B cell (primary cell): Measurements from ENCODE around the gene RASL10B. TPM values are rescaled to one million over a fixed set of nuclear protein-coding genes. Genes with fewer than 3 reads are reported as not detected.

Experiments
- ATAC-seq: fragments of 200-7000 bp; cut with Tn5 transposase; one replicate; pipeline ENCODE4 v1.10.0; 2021; ENCODE audit warnings: low read depth, mild to moderate bottlenecking, moderate number of reproducible peaks, moderate library complexity
- CTCF ChIA-PET: fragments of 350-600 bp; sonication (Branson Sonifier 250); formaldehyde crosslinking; loops from one replicate; lab custom pipeline; 2021; ENCODE audit warnings: antibody characterized with exemption, inconsistent platforms; lab: Charles Lee
- POLR2A ChIA-PET: fragments of 350-600 bp; sonication (Branson Sonifier 250); formaldehyde crosslinking; loops from one replicate; lab custom pipeline; 2021; ENCODE audit warnings: antibody characterized with exemption; lab: Charles Lee
- DNase-seq: peaks from one replicate; pipeline ENCODE4 v3.0.0; 2013
- H2AFZ ChIP-seq: 2 replicates; pipeline ENCODE4 v1.6.1; 2012; ENCODE audit warnings: mild to moderate bottlenecking, low read depth, low read length; ENCODE audit not compliant: insufficient read depth, poor library complexity, severe bottlenecking
- H3K27ac ChIP-seq, 2 donors: 1 replicate in 1 of 2; 2 replicates in 1 of 2; pipeline ENCODE4 v1.5.1; 2012 to 2013; ENCODE audit warnings: low read length in 2 of 2, mild to moderate bottlenecking in 2 of 2, moderate library complexity in 1 of 2
- H3K27me3 ChIP-seq, 4 experiments: fragments of 200-600 bp in 1 of 4; sonication (generic) in 1 of 4; replicated peaks in 1 of 4; 1 replicate in 2 of 4; 2 replicates in 2 of 4; pipeline versions ENCODE4 v1.6.1 to v1.7.0; 2013 to 2016; ENCODE audit warnings: low read length in 3 of 4, mild to moderate bottlenecking in 2 of 4, mixed read lengths in 1 of 4, moderate library complexity in 1 of 4; ENCODE audit not compliant: insufficient read depth in 4 of 4, control insufficient read depth in 3 of 4; ENCODE audit errors: control extremely low read depth in 1 of 4
- H3K36me3 ChIP-seq, 2 experiments: replicated peaks in 1 of 2; 1 replicate in 1 of 2; 2 replicates in 1 of 2; pipeline versions ENCODE4 v1.6.1 to v1.7.1; 2013; ENCODE audit warnings: low read length in 1 of 2; ENCODE audit not compliant: insufficient read depth in 2 of 2, control insufficient read depth in 1 of 2; ENCODE audit errors: control extremely low read depth in 1 of 2, extremely low read depth in 1 of 2
- H3K4me1 ChIP-seq, 2 donors: fragments of 200-600 bp in 1 of 2; sonication (generic) in 1 of 2; 1 replicate in 1 of 2; 2 replicates in 1 of 2; pipeline versions ENCODE4 v1.5.1 to v1.6.1; 2013 to 2017; ENCODE audit warnings: low read length in 2 of 2; ENCODE audit not compliant: control insufficient read depth in 2 of 2, insufficient read depth in 2 of 2
- H3K4me2 ChIP-seq: replicated peaks from 2 replicates; pipeline ENCODE3; 2012; ENCODE audit warnings: mild to moderate bottlenecking, low read depth, low read length; ENCODE audit not compliant: poor library complexity, severe bottlenecking
- H3K4me3 ChIP-seq, 5 experiments: fragments of 200-600 bp in 1 of 5; sonication (generic) in 1 of 5; 1 replicate in 3 of 5; 2 replicates in 2 of 5; pipeline versions ENCODE4 v1.5.1 to v1.7.0; 2011 to 2016; ENCODE audit warnings: low read length in 4 of 5, mild to moderate bottlenecking in 4 of 5, low read depth in 2 of 5, control low read depth in 1 of 5, moderate library complexity in 1 of 5; ENCODE audit not compliant: insufficient read depth in 1 of 5; ENCODE audit errors: control extremely low read depth in 1 of 5, extremely low read depth in 1 of 5
- H3K79me2 ChIP-seq: fragments of 200-600 bp; sonication (generic); one replicate; pipeline ENCODE4 v1.6.0; 2016; ENCODE audit warnings: low read length; ENCODE audit not compliant: control insufficient read depth, insufficient read depth
- H3K9ac ChIP-seq: fragments of 200-600 bp; sonication (generic); 2 replicates; pipeline ENCODE4 v1.6.1; 2017; ENCODE audit warnings: mild to moderate bottlenecking, low read length, moderate library complexity
- H3K9me3 ChIP-seq, 3 donors: one replicate each; pipeline versions ENCODE4 v1.6.1 to v1.7.1; 2013; ENCODE audit warnings: low read length in 2 of 3; ENCODE audit not compliant: control insufficient read depth in 2 of 3, insufficient read depth in 1 of 3; ENCODE audit errors: control extremely low read depth in 1 of 3
- H4K20me1 ChIP-seq: 2 replicates; pipeline ENCODE4 v1.6.0; 2012; ENCODE audit warnings: mild to moderate bottlenecking, low read length; ENCODE audit not compliant: insufficient read depth, control insufficient read depth, poor library complexity, severe bottlenecking
- H3K27ac Mint-ChIP-seq: one replicate; pipeline ENCODE4 v1.8.0; 2021; ENCODE audit warnings: mixed read lengths
- H3K27me3 Mint-ChIP-seq: one replicate; pipeline ENCODE4 v1.8.0; 2021; ENCODE audit warnings: mixed read lengths
- H3K4me1 Mint-ChIP-seq: one replicate; pipeline ENCODE4 v1.8.0; 2021; ENCODE audit warnings: mixed read lengths
- H3K4me3 Mint-ChIP-seq: one replicate; pipeline ENCODE4 v1.8.0; 2021; ENCODE audit warnings: mixed read lengths
- H3K9me3 Mint-ChIP-seq: one replicate; pipeline ENCODE4 v1.8.0; 2022; ENCODE audit warnings: mixed read lengths; ENCODE audit not compliant: insufficient read depth
- CTCF ChIP-seq: fragments of 200-600 bp; IDR thresholded peaks from one replicate; pipeline ENCODE4 v1.8.0; 2022; ENCODE audit warnings: antibody characterized with exemption, mild to moderate bottlenecking
- EZH2 ChIP-seq: IDR thresholded peaks from 2 replicates; pipeline ENCODE4 v1.6.1; 2012; ENCODE audit warnings: borderline replicate concordance, low read depth, mild to moderate bottlenecking, moderate library complexity, low read length; ENCODE audit not compliant: insufficient read depth, poor library complexity, severe bottlenecking
- whole genome bisulfite sequencing: methylation state at CpG from one replicate; pipeline ENCODE4 v1.1.5; 2013; ENCODE audit warnings: missing lambda C conversion rate; ENCODE audit not compliant: insufficient coverage; 5-methylcytosine and 5-hydroxymethylcytosine counted together
- intact Hi-C: fragments of 100-400 bp; cut with micrococcal nuclease; formaldehyde crosslinking; loops from one replicate; pipeline ENCODE4 v1.10.0; 2022
- polyA minus RNA-seq: library from RNA; depleted of rRNA, polyadenylated mRNA; stranded (reverse); fragments of >200 nt; gene quantifications from 2 replicates; pipeline ENCODE4 v1.2.3, GENCODE V29; 2012
- polyA plus RNA-seq: library from polyadenylated mRNA; depleted of rRNA; stranded (reverse); fragments of >200 nt; gene quantifications from 2 replicates; pipeline ENCODE4 v1.2.3, GENCODE V29; 2012
- total RNA-seq, 2 donors: library from RNA; stranded (reverse); fragments of 120-200 nt in 1 of 2; gene quantifications; 1 replicate in 1 of 2; 2 replicates in 1 of 2; pipeline versions ENCODE4 v1.2.3 to v1.2.4, GENCODE V29; 2013 to 2022

RASL10B gene
- 1.2 TPM in 1 of 2 replicates, not detected in the other for total RNA-seq
- total RNA-seq (2013) = 0.14 TPM
- 0.04 and 0.06 TPM in 2 replicates for polyA plus RNA-seq
- polyA minus RNA-seq = 0.07 and 0.17 TPM in 2 replicates

GRCh38 chr17:35731239-35731916, at the start of gene RASL10B:
Gene RASL10B, plus strand, starts transcription at chr17:35731639. Its CDS starts 3,546 bp downstream, at chr17:35735185.
- Histone ChIP-seq H3K27me3 (peaks cover 0 to 12% (median 0%) of the 10 kb centered on the region in 4 experiments), H3K9ac (peak within 1 kb of the TSS; percentile 45), H4K20me1 (no peaks in the 10 kb centered on the region), H3K4me1 (peaks cover 9 to 11% of the 10 kb centered on the region in 2 donors), H3K36me3 (peaks cover 3 to 4% of the 10 kb centered on the region in 2 experiments), H3K4me2 (peak within 1 kb of the TSS; percentile 79), H3K27ac (no peak within 1 kb of the TSS), H2AFZ (peak within 1 kb of the TSS; percentile 21), H3K9me3 (no peaks in the 10 kb centered on the region), H3K79me2 (no peaks in the 10 kb centered on the region), H3K4me3 (peak within 1 kb of the TSS in 3 of 5 experiments; percentile 10 to 40 (median 31))
- WGBS = 12% methylated on average over 20 of the region's 44 CpGs
- CTCF ChIA-PET = interaction anchor here (1.2 to 1.5 kb wide), 3 partner anchors 14 to 77 kb away, joined by 3 to 4 read pairs (median 3); partner anchors contain the start of gene TAF15
- intact Hi-C loops = no loop called here
- Mint-ChIP-seq H3K4me1 (peaks cover 15% of the 10 kb centered on the region), H3K9me3 (no peaks in the 10 kb centered on the region), H3K27me3 (peaks cover 11% of the 10 kb centered on the region), H3K4me3 (peak within 1 kb of the TSS; percentile 81), H3K27ac (no peak within 1 kb of the TSS)
- POLR2A ChIA-PET = interaction anchor here (0.6 kb wide), 1 partner anchor 74 kb away, joined by 7 read pairs; no protein-coding TSS in a partner anchor
- TF ChIP-seq CTCF (no peak), EZH2 (no peak)
- ATAC-seq (peak; percentile 70), DNase-seq (peak; percentile 46)

- H3K36me3 ChIP-seq = peaks cover 4 to 71% of the 10 kb centered on the region in 2 experiments
- no peaks in the 10 kb centered on the region for H3K4me1 ChIP-seq
- H3K27me3 ChIP-seq = no peaks in the 10 kb centered on the region
- H4K20me1 ChIP-seq = no peaks in the 10 kb centered on the region
- Mint-ChIP-seq H3K4me1 (no peaks in the 10 kb centered on the region), H3K27me3 (no peaks in the 10 kb centered on the region), H3K27ac (no peak overlapping the region), H3K4me3 (no peak overlapping the region), H3K9me3 (no peaks in the 10 kb centered on the region)
- no peak overlapping the region for H3K4me2 ChIP-seq
- no peak overlapping the region for H3K9ac ChIP-seq
- DNase-seq (no peak), ATAC-seq (no peak)
- CTCF ChIA-PET = no interaction called here
- H2AFZ ChIP-seq = no peak overlapping the region
- no peaks in the 10 kb centered on the region for H3K9me3 ChIP-seq
- H3K79me2 ChIP-seq = no peaks in the 10 kb centered on the region
- WGBS = 60% methylated on average over 2 of the region's 4 CpGs
- POLR2A ChIA-PET = no interaction called here
- H3K4me3 ChIP-seq = no peak overlapping the region
- intact Hi-C loops = no loop called here
- H3K27ac ChIP-seq = no peak overlapping the region
- TF ChIP-seq EZH2 = no peak
- TF ChIP-seq CTCF = no peak
These were observed 47.8 kb upstream of the RASL10B start for GRCh38 chr17:35683591-35683990.
